Measurements from ENCODE around the gene HORMAD2. TPM values are rescaled to one million over a fixed set of nuclear protein-coding genes. Genes with fewer than 3 reads are reported as not detected.

HORMAD2 gene
- total RNA-seq, 1 donor from 2014 or later = not detected

GRCh38 chr22:30206944-30207343 lies 126.7 kb downstream of the HORMAD2 start:
- peaks cover 8% of the 10 kb centered on the region for H3K4me1 Mint-ChIP-seq (ENCODE audit: unreplicated experiment)
- H3K9me3 Mint-ChIP-seq (ENCODE audit: unreplicated experiment) = no peaks in the 10 kb centered on the region
- no peak overlapping the region for H3K4me3 Mint-ChIP-seq (ENCODE audit: unreplicated experiment)
- no peak for DNase-seq (ENCODE audit: low spot score)
- TF ChIP-seq CTCF (IDR thresholded peaks at IDR 0.05; ENCODE audit: unreplicated experiment) = no peak
- H3K36me3 Mint-ChIP-seq (ENCODE audit: low read depth, unreplicated experiment) = no peaks in the 10 kb centered on the region
- H3K27ac Mint-ChIP-seq (ENCODE audit: unreplicated experiment) = no peak overlapping the region
- peaks cover 6% of the 10 kb centered on the region for H3K27me3 Mint-ChIP-seq (ENCODE audit: unreplicated experiment)

- DNase-seq (ENCODE audit: low spot score) = no peak
- Mint-ChIP-seq H3K9me3 (ENCODE audit: unreplicated experiment) (no peaks in the 10 kb centered on the region), H3K36me3 (ENCODE audit: low read depth, unreplicated experiment) (no peaks in the 10 kb centered on the region), H3K4me3 (ENCODE audit: unreplicated experiment) (no peak overlapping the region), H3K4me1 (ENCODE audit: unreplicated experiment) (peaks cover 8% of the 10 kb centered on the region), H3K27ac (ENCODE audit: unreplicated experiment) (no peak overlapping the region), H3K27me3 (ENCODE audit: unreplicated experiment) (peaks cover 3% of the 10 kb centered on the region)
- no peak for TF ChIP-seq CTCF (IDR thresholded peaks at IDR 0.05; ENCODE audit: unreplicated experiment)
These were observed 128.7 kb downstream of the HORMAD2 start for GRCh38 chr22:30208631-30209603.

- no peaks in the 10 kb centered on the region for H3K36me3 Mint-ChIP-seq (ENCODE audit: low read depth, unreplicated experiment)
- no peak for TF ChIP-seq CTCF (IDR thresholded peaks at IDR 0.05; ENCODE audit: unreplicated experiment)
- H3K27ac Mint-ChIP-seq (ENCODE audit: unreplicated experiment) = no peak overlapping the region
- H3K4me1 Mint-ChIP-seq (ENCODE audit: unreplicated experiment) = peaks cover 8% of the 10 kb centered on the region
- no peak overlapping the region for H3K4me3 Mint-ChIP-seq (ENCODE audit: unreplicated experiment)
- DNase-seq (ENCODE audit: low spot score) = no peak
- no peaks in the 10 kb centered on the region for H3K9me3 Mint-ChIP-seq (ENCODE audit: unreplicated experiment)
- peaks cover 3% of the 10 kb centered on the region for H3K27me3 Mint-ChIP-seq (ENCODE audit: unreplicated experiment)
These were observed 129.4 kb downstream of the HORMAD2 start for GRCh38 chr22:30209642-30210041.

- no peaks in the 10 kb centered on the region for H3K9me3 Mint-ChIP-seq (ENCODE audit: unreplicated experiment)
- H3K4me3 Mint-ChIP-seq (ENCODE audit: unreplicated experiment) = no peak overlapping the region
- H3K4me1 Mint-ChIP-seq (ENCODE audit: unreplicated experiment) = peaks cover 8% of the 10 kb centered on the region
- peaks cover 5% of the 10 kb centered on the region for H3K27me3 Mint-ChIP-seq (ENCODE audit: unreplicated experiment)
- H3K27ac Mint-ChIP-seq (ENCODE audit: unreplicated experiment) = no peak overlapping the region
- DNase-seq (ENCODE audit: low spot score) = no peak
- no peaks in the 10 kb centered on the region for H3K36me3 Mint-ChIP-seq (ENCODE audit: low read depth, unreplicated experiment)
- no peak for TF ChIP-seq CTCF (IDR thresholded peaks at IDR 0.05; ENCODE audit: unreplicated experiment)
These were observed 130.1 kb downstream of the HORMAD2 start for GRCh38 chr22:30210235-30210909.

All from endothelial cell (in vitro differentiated cells).